ENCODE results near the gene NRTN.
"Not testable (repeated sequence)": the region's sequence is repeated elsewhere in the genome, so short reads cannot be mapped to it uniquely, and the experiment has no call there.

Gene NRTN

GRCh38 chr19:5873617-5874199 is 68.8 kb downstream of the NRTN start:
- no peak for DNase-seq

GRCh38 chr19:5874496-5874895 is 69.6 kb downstream of the NRTN start:
- DNase-seq, result not testable (repeated sequence)

GRCh38 chr19:5877427-5877826 is 72.6 kb downstream of the NRTN start:
- DNase-seq, result no peak

GRCh38 chr19:5877882-5878281 is 73.0 kb downstream of the NRTN start:
- no peak for DNase-seq

Data from activated naive CD4-positive, alpha-beta T cell treated with anti-CD3 and anti-CD28 coated beads, Interleukin-2, amount 50 U/mL, for 16 hours (primary cell).